Activated CD4-positive, alpha-beta memory T cell treated with anti-CD3 and anti-CD28 coated beads, Interleukin-2, amount 10 ng/mL, durations not matched to agents 7 days and 5 days (primary cell): Measurements from ENCODE around the gene GPR183. TPM values are rescaled to one million over a fixed set of nuclear protein-coding genes. Genes with fewer than 3 reads are reported as not detected.

ENCODE experiments used
- CTCF ChIA-PET: fragments of 350-600 bp; sonication (Branson Sonifier 250); formaldehyde crosslinking; loops from one replicate; lab custom pipeline; 2021; ENCODE audit warnings: antibody characterized with exemption, inconsistent platforms; lab: Charles Lee
- POLR2A ChIA-PET: fragments of 350-600 bp; sonication (Branson Sonifier 250); formaldehyde crosslinking; loops from one replicate; lab custom pipeline; 2021; ENCODE audit warnings: antibody characterized with exemption; lab: Charles Lee
- DNase-seq: peaks from one replicate; pipeline ENCODE4 v3.0.0-alpha.2; 2020
- H3K27ac Mint-ChIP-seq: one replicate; pipeline ENCODE4 v1.8.0; 2021; ENCODE audit warnings: mild to moderate bottlenecking, mixed read lengths
- H3K27me3 Mint-ChIP-seq: one replicate; pipeline ENCODE4 v1.8.0; 2021; ENCODE audit warnings: mixed read lengths
- H3K36me3 Mint-ChIP-seq: one replicate; pipeline ENCODE4 v1.8.0; 2021; ENCODE audit warnings: low read depth, mixed read lengths
- H3K4me1 Mint-ChIP-seq: one replicate; pipeline ENCODE4 v1.8.0; 2021; ENCODE audit warnings: mixed read lengths
- H3K4me3 Mint-ChIP-seq: one replicate; pipeline ENCODE4 v1.8.0; 2021; ENCODE audit warnings: mild to moderate bottlenecking, mixed read lengths
- H3K9me3 Mint-ChIP-seq: one replicate; pipeline ENCODE4 v1.8.0; 2021; ENCODE audit warnings: mixed read lengths
- total RNA-seq, 2 experiments: library from RNA; stranded (reverse); gene quantifications; one replicate each; pipeline ENCODE4 v1.2.3, GENCODE V29; 2021

Gene GPR183
- total RNA-seq, 2 experiments from 2014 or later: 43.7 to 46.2 TPM

DNA sequence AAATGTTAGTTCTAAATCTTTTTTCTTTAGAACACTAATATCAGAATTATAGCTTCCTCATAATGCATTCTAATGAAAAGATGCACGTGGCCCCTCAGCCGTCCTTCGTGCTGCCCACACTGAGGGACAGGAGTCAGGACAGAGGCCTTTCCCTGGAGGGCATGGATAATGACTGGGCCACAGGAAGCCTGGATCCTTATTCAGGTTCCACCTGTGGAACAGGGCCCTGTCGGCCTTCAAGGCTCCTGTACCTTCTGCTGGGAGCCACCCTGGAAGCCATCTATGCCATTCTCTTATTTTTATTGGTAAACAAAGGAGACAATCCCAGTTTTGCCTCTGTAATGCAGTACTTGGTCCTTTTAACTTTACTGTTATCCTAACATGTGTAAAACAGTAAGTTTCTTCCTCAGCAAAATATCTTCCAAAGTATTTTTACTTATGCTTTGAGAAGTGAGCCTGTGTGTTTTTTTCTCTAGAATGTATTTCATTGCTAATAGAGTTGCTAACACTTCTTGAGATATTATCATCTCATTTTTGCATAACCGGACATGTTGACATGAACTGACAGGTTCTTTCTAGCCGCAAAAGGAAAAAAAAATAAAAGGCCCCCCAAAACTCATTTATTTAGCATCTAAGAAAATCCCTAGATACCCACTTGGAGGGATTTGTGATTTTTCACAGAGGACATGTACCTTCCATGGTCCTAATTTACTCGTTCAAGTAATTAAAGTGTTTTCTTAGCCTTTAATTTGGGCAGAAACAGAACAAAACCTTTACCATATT is 6.0 kb downstream of the GPR183 start:
- Mint-ChIP-seq H3K9me3 (no peaks in the 10 kb centered on the region), H3K27me3 (no peaks in the 10 kb centered on the region), H3K4me3 (peak overlapping the region; percentile 56), H3K4me1 (peaks cover 84% of the 10 kb centered on the region), H3K27ac (peak overlapping the region; percentile 84), H3K36me3 (peaks cover 38% of the 10 kb centered on the region)
- ChIA-PET POLR2A (interaction anchor here (1.5 to 14.1 kb wide), 10 partner anchors 8 to 134 kb away, joined by 5 to 393 read pairs (median 64); partner anchors contain the start of genes GPR18 and UBAC2), CTCF (interaction anchor here (1.0 to 5.3 kb wide), 7 partner anchors 29 to 136 kb away, joined by 3 to 39 read pairs (median 8); no protein-coding TSS in a partner anchor)
- no peak for DNase-seq

DNA sequence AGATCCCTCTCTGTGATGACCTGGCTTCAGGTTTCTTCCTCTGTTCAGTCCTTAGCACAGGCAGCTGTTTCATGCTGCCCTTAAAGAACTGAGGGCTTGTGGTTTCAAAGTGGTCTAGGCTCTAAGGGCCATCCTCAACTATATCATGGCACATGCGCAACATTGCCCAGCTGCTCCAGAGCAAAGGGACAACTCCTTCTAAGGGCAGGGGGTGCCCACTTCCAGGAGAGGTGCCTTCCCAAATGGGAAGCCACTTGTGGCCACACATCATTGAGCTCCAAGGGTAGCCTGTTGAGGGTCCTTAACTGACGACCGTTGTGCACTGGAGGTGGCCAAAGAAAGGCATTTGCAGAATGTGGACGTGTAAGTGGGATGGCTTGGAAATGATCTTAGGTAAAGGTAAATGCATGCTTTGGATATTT is 7.3 kb downstream of the GPR183 start:
- ChIA-PET CTCF (interaction anchor here (0.8 to 5.3 kb wide), 6 partner anchors 13 to 137 kb away, joined by 3 to 39 read pairs (median 4); no protein-coding TSS in a partner anchor), POLR2A (interaction anchor here (0.6 to 14.1 kb wide), 9 partner anchors 7 to 134 kb away, joined by 3 to 393 read pairs (median 26); partner anchors contain the start of gene GPR183)
- no peaks in the 10 kb centered on the region for H3K9me3 Mint-ChIP-seq
- DNase-seq: no peak
- H3K4me3 Mint-ChIP-seq: peak overlapping the region; percentile 18
- H3K27me3 Mint-ChIP-seq: no peaks in the 10 kb centered on the region
- peak overlapping the region; percentile 71 for H3K27ac Mint-ChIP-seq
- peaks cover 43% of the 10 kb centered on the region for H3K36me3 Mint-ChIP-seq
- peaks cover 88% of the 10 kb centered on the region for H3K4me1 Mint-ChIP-seq

DNA sequence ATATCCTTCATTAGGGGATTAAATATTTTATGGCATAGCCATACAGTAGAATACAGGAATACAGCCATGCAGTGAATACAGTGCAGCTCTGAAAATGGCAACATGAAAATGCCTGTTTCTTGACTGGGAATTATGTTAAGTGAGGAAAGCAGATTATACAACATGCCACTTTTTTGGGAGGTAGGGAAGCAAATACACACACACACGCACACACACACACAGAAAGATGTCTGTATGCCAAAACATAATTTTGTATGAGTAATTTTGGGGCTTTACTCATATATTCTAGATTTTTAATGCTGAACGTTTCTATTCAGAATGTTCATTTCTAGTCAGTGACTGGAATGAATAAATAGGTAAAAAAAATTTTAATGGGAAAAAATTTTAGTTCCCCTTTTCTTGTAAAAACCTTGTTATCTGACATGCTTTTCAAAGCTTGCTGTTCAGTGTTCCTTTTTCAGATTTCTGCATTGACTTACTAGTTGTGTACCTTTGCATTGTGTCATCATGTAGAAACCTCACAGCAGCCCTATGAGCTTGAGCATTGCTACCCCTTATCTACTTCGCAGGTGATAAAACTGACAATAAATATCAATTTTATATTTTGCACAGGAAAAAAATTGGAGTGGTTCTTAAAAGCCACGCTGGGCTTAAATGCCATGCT is 7.8 kb downstream of the GPR183 start:
- no peaks in the 10 kb centered on the region for H3K9me3 Mint-ChIP-seq
- H3K27me3 Mint-ChIP-seq: no peaks in the 10 kb centered on the region
- ChIA-PET CTCF (interaction anchor here (0.8 to 5.3 kb wide), 5 partner anchors 13 to 137 kb away, joined by 3 to 39 read pairs (median 4); no protein-coding TSS in a partner anchor), POLR2A (interaction anchor here (0.7 to 14.1 kb wide), 10 partner anchors 7 to 135 kb away, joined by 3 to 393 read pairs (median 32); partner anchors contain the start of gene GPR183)
- DNase-seq: no peak
- H3K4me3 Mint-ChIP-seq: peak overlapping the region; percentile 40
- H3K27ac Mint-ChIP-seq: peak overlapping the region; percentile 71
- H3K4me1 Mint-ChIP-seq: peaks cover 87% of the 10 kb centered on the region
- H3K36me3 Mint-ChIP-seq: peaks cover 42% of the 10 kb centered on the region

DNA sequence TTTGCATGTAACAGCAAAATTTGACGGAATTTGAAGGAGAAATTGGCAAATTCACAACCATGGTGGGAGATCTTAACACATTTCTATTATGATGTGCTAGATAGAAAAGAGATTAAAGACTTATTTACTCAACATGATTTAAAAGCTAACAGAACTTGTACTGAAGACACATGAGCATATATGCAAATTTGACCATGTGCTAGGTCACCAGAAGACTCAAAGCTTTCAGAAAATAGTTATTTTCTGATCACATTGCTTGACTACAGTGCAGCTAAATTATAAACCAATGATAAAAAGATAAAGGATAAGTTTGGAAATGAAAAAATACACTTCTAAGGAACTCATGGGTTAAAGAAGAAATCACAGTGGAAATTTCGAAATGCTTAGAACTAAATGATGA is 9.1 kb downstream of the GPR183 start:
- peaks cover 86% of the 10 kb centered on the region for H3K4me1 Mint-ChIP-seq
- H3K27me3 Mint-ChIP-seq: no peaks in the 10 kb centered on the region
- peak overlapping the region; percentile 94 for H3K27ac Mint-ChIP-seq
- no peak for DNase-seq
- H3K4me3 Mint-ChIP-seq: peak overlapping the region; percentile 57
- ChIA-PET CTCF (interaction anchor here (0.6 to 5.3 kb wide), 9 partner anchors 9 to 138 kb away, joined by 3 to 39 read pairs (median 3); partner anchors contain the start of gene GPR183), POLR2A (interaction anchor here (0.7 to 14.1 kb wide), 13 partner anchors 9 to 139 kb away, joined by 3 to 393 read pairs (median 7); partner anchors contain the start of genes GPR18 and GPR183)
- peaks cover 46% of the 10 kb centered on the region for H3K36me3 Mint-ChIP-seq
- no peaks in the 10 kb centered on the region for H3K9me3 Mint-ChIP-seq

DNA sequence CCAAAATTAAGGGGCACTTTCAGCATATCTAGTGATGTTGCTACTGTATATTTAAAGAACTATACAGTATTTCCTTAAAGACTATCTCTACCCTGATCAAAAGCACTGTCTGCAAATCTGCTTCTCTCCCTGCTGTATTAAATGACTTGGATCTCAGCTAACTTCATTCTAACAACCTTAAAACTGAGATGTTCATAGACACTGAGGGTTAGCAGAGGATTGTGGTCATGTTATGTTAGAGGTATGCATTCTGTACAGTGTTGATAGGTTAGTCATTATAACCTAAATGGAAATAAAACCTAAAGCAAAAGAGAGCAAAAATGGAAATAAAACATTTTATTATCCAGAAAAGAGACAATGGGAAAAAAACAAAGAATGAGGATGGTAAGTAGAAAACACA is 9.9 kb downstream of the GPR183 start:
- no peak for DNase-seq
- CTCF ChIA-PET: interaction anchor here (0.9 to 5.3 kb wide), 8 partner anchors 10 to 139 kb away, joined by 3 to 39 read pairs (median 5); partner anchors contain the start of gene GPR183
- H3K27me3 Mint-ChIP-seq: no peaks in the 10 kb centered on the region
- H3K4me3 Mint-ChIP-seq: peak overlapping the region; percentile 57
- H3K4me1 Mint-ChIP-seq: peaks cover 83% of the 10 kb centered on the region
- H3K27ac Mint-ChIP-seq: peak overlapping the region; percentile 94
- POLR2A ChIA-PET: interaction anchor here (0.7 to 14.1 kb wide), 15 partner anchors 9 to 139 kb away, joined by 3 to 393 read pairs (median 7); partner anchors contain the start of gene GPR183
- H3K9me3 Mint-ChIP-seq: no peaks in the 10 kb centered on the region
- peaks cover 53% of the 10 kb centered on the region for H3K36me3 Mint-ChIP-seq

DNA sequence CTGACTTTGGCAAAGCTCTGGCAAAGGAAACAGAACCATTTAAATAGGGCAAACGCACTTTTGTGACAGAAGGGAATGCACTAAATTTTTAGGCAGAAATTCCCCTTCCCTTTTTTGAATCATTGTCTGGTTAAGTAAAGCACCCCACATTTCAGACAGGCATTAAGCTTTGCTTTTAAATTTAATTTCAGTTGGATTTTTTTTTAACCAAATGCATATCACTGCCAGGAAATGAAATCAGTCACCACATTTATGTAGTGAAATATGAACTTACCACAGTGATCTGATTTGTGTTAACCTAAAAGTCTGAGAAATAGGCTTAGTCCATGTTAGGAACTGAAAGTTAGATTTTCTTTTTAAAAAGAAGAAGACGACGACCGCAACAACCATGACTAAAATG is 10.8 kb downstream of the GPR183 start:
- Mint-ChIP-seq H3K4me1 (peaks cover 78% of the 10 kb centered on the region), H3K36me3 (peaks cover 51% of the 10 kb centered on the region), H3K27me3 (no peaks in the 10 kb centered on the region), H3K9me3 (no peaks in the 10 kb centered on the region), H3K27ac (peak overlapping the region; percentile 94), H3K4me3 (peak overlapping the region; percentile 71)
- POLR2A ChIA-PET: interaction anchor here (0.9 to 14.1 kb wide), 13 partner anchors 10 to 138 kb away, joined by 3 to 393 read pairs (median 8); partner anchors contain the start of genes GPR183 and UBAC2
- CTCF ChIA-PET: interaction anchor here (0.7 to 5.3 kb wide), 8 partner anchors 8 to 139 kb away, joined by 3 to 39 read pairs (median 5); partner anchors contain the start of gene GPR183
- no peak for DNase-seq

DNA sequence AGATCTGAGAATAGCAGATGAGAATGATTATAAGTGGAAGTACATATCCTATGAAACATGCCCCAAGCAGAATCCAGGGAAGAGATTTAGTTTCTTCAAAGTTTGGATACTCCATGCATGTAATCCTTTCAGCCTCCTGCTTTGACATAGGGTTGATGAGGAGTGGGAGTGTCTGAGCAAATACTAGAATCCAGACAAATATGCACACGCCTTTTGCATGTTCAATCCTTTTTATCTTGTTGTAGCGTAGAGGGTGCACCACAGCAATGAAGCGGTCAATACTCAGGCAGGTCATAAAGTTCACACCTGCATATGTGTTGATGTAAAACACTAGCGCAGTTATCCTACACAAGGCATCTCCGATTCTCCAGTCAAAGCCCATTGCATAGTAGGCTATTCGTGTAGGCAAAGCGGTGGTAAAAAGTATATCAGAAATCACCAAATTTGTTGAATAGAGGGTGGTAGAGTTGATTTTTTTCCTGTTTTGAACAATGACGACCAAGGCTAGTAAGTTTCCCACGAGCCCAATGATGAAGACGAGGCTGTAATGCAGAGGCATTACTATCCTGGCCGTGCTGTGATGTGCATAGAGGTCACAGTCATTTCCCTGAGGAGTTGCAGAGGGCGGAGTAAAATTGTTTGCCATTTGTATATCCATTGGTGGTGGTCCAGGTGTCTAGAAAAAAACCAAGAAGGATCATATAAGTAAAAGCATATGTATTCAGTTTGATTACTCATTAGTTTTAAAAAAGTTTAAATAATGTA is 11.5 kb downstream of the GPR183 start:
- POLR2A ChIA-PET: interaction anchor here (0.9 to 14.1 kb wide), 17 partner anchors 10 to 140 kb away, joined by 3 to 393 read pairs (median 5); partner anchors contain the start of genes GPR183 and UBAC2
- Mint-ChIP-seq H3K36me3 (peaks cover 57% of the 10 kb centered on the region), H3K4me3 (peak overlapping the region; percentile 37), H3K27me3 (no peaks in the 10 kb centered on the region), H3K4me1 (peaks cover 82% of the 10 kb centered on the region), H3K9me3 (no peaks in the 10 kb centered on the region), H3K27ac (peak overlapping the region; percentile 94)
- DNase-seq: no peak
- CTCF ChIA-PET: interaction anchor here (1.1 to 5.3 kb wide), 7 partner anchors 12 to 139 kb away, joined by 4 to 39 read pairs (median 5); partner anchors contain the start of gene GPR183

DNA sequence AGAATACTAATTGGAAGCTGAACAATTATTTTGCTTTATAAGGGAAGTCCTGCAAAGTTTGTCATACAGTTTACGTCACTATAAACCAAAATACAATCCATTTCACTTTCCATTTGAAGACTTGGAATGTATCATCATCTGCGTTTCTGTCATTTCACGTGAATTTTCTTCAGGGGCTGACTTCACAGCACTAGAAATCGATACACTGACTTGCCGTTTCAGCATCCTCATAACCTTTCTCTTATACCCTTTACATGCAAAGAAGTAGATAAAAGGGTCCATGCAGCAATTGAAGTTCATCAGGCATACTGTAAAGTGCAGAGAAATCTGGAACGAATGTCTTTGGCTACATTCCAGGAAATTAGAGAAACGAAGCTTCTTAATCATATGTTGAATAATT is 12.2 kb downstream of the GPR183 start:
- peaks cover 62% of the 10 kb centered on the region for H3K36me3 Mint-ChIP-seq
- no peaks in the 10 kb centered on the region for H3K9me3 Mint-ChIP-seq
- H3K27me3 Mint-ChIP-seq: no peaks in the 10 kb centered on the region
- H3K27ac Mint-ChIP-seq: peak overlapping the region; percentile 94
- no peak for DNase-seq
- ChIA-PET POLR2A (interaction anchor here (1.0 to 5.6 kb wide), 6 partner anchors 10 to 141 kb away, joined by 3 to 74 read pairs (median 4); partner anchors contain the start of gene GPR183), CTCF (interaction anchor here (0.5 kb wide), 1 partner anchor 137 kb away, joined by 3 read pairs; no protein-coding TSS in a partner anchor)
- H3K4me3 Mint-ChIP-seq: peak overlapping the region; percentile 37
- H3K4me1 Mint-ChIP-seq: peaks cover 82% of the 10 kb centered on the region

DNA sequence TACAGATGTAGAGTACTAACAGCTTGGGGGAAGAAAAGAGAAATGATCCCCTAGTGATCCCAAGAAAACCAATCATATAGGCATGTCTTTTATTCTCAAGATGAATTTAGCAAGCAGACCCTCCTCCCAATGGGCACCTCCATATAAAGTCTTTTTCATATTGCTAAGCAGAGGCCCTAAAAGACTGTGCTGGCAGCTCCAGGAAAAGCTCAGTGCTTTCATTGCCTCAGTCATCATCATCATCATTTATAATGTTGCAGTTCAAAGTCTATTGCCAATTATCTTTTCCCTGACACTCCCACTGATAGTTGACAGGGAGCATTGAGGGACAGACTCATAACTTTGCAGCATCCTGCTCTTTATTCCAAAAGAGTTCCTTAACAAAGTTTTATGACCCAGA is 13.0 kb downstream of the GPR183 start:
- POLR2A ChIA-PET: interaction anchor here (0.7 to 5.6 kb wide), 6 partner anchors 11 to 94 kb away, joined by 3 to 74 read pairs (median 4); partner anchors contain the start of genes GPR183 and UBAC2
- Mint-ChIP-seq H3K4me1 (peaks cover 82% of the 10 kb centered on the region), H3K9me3 (no peaks in the 10 kb centered on the region), H3K27ac (peak overlapping the region; percentile 36), H3K4me3 (no peak overlapping the region), H3K36me3 (peaks cover 67% of the 10 kb centered on the region), H3K27me3 (no peaks in the 10 kb centered on the region)
- DNase-seq: no peak
- CTCF ChIA-PET: interaction anchor here (0.5 to 1.0 kb wide), 2 partner anchors 88 to 137 kb away, joined by 3 to 4 read pairs; no protein-coding TSS in a partner anchor

DNA sequence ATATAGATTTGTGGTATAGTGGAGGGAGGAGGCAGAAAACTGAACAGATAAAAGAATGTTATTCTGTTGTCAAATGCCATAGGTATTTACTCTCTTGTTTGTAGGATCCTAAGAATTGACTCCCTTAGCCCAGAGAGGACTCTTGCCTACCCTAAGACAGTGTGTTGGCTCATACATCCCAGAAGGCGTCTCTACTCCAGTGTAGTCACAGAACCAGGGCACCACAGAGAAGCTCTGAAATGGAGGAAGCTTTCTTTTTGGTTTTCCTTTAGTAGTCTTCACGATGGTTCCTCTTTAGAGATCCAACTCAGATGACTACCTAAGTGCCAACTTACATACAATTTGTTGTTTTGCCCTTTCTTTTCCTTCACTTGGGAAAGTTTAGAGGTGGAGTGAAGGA is 14.0 kb downstream of the GPR183 start:
- Mint-ChIP-seq H3K27ac (peak overlapping the region; percentile 4), H3K9me3 (no peaks in the 10 kb centered on the region), H3K4me1 (peaks cover 83% of the 10 kb centered on the region), H3K27me3 (no peaks in the 10 kb centered on the region), H3K36me3 (peaks cover 71% of the 10 kb centered on the region), H3K4me3 (no peak overlapping the region)
- CTCF ChIA-PET: interaction anchor here (0.7 to 1.1 kb wide), 2 partner anchors 19 to 27 kb away, joined by 3 to 6 read pairs; no protein-coding TSS in a partner anchor
- POLR2A ChIA-PET: interaction anchor here (0.8 to 5.6 kb wide), 8 partner anchors 10 to 147 kb away, joined by 3 to 74 read pairs (median 4); partner anchors contain the start of genes GPR183 and UBAC2
- no peak for DNase-seq

- Mint-ChIP-seq H3K27ac (peak overlapping the region; percentile 84), H3K4me3 (no peak overlapping the region), H3K9me3 (no peaks in the 10 kb centered on the region), H3K36me3 (peaks cover 71% of the 10 kb centered on the region), H3K27me3 (no peaks in the 10 kb centered on the region), H3K4me1 (peaks cover 83% of the 10 kb centered on the region)
- no peak for DNase-seq
- ChIA-PET CTCF (interaction anchor here (0.7 kb wide), 2 partner anchors 13 to 146 kb away, joined by 3 read pairs; no protein-coding TSS in a partner anchor), POLR2A (interaction anchor here (1.0 to 5.6 kb wide), 3 partner anchors 12 to 21 kb away, joined by 3 to 74 read pairs (median 3); partner anchors contain the start of gene GPR183)
These were observed 16.3 kb downstream of the GPR183 start for GRCh38 chr13:99290894-99291293.
